Epithelial cell of proximal tubule (primary cell): ENCODE data around the gene PPP1R13B. TPM values are rescaled to one million over a fixed set of nuclear protein-coding genes. Genes with fewer than 3 reads are reported as not detected.

ENCODE experiments used
- DNase-seq: peaks from one replicate; pipeline ENCODE4 v3.0.0-alpha.2; 2011; ENCODE audit warnings: low read depth
- H3K4me3 ChIP-seq: 2 replicates; pipeline ENCODE4 v1.5.1; 2011; ENCODE audit warnings: low read depth, mild to moderate bottlenecking, low read length
- CTCF ChIP-seq: conservative IDR thresholded peaks from 2 replicates; pipeline ENCODE4 v1.5.1; 2012; ENCODE audit warnings: low read depth, mild to moderate bottlenecking, low read length
- total RNA-seq: library from RNA; depleted of rRNA; stranded (reverse); fragments of >200 nt; gene quantifications from 2 replicates; pipeline ENCODE4 v1.2.3, GENCODE V29; 2015

PPP1R13B gene
- total RNA-seq, 1 donor from 2014 or later = 11.1 TPM

GRCh38 chr14:103828315-103828967 is 18.9 kb downstream of the PPP1R13B start:
- no peak for DNase-seq
- H3K4me3 ChIP-seq = no peak overlapping the region
- no peak for TF ChIP-seq CTCF

- TF ChIP-seq CTCF = no peak
- no peak for DNase-seq
- no peak overlapping the region for H3K4me3 ChIP-seq
These were observed 22.3 kb downstream of the PPP1R13B start for GRCh38 chr14:103825101-103825500.

GRCh38 chr14:103820908-103821307 is 26.5 kb downstream of the PPP1R13B start:
- no peak overlapping the region for H3K4me3 ChIP-seq
- TF ChIP-seq CTCF = no peak
- no peak for DNase-seq

GRCh38 chr14:103820382-103820781 is 27.0 kb downstream of the PPP1R13B start:
- H3K4me3 ChIP-seq = no peak overlapping the region
- no peak for TF ChIP-seq CTCF
- no peak for DNase-seq

GRCh38 chr14:103819503-103820307 is 27.7 kb downstream of the PPP1R13B start:
- no peak for DNase-seq
- no peak for TF ChIP-seq CTCF
- no peak overlapping the region for H3K4me3 ChIP-seq

GRCh38 chr14:103818870-103819269 is 28.5 kb downstream of the PPP1R13B start:
- no peak for DNase-seq
- TF ChIP-seq CTCF = no peak

More at GRCh38 chr14:103818870-103819269, 28.5 kb downstream of the PPP1R13B start:
- no peak overlapping the region for H3K4me3 ChIP-seq
